Heart left ventricle (tissue), 13 donors: ENCODE data around the gene SLC22A14.

Experiments used
- CTCF ChIP-seq, 12 donors: fragments of 200-600 bp; sonication (generic) in 4 of 12; IDR thresholded peaks; one replicate each; pipeline versions ENCODE4 v1.5.0 to v1.8.0; 2018 to 2022; ENCODE audit warnings: antibody characterized with exemption in 12 of 12, mild to moderate bottlenecking in 5 of 12
- POLR2A ChIP-seq, 2 donors: fragments of 450-650 bp; IDR thresholded peaks; one replicate each; pipeline ENCODE4 v1.6.1; 2017; ENCODE audit warnings: antibody characterized with exemption in 2 of 2, mild to moderate bottlenecking in 2 of 2, moderate library complexity in 2 of 2
- donor health status: ischemic (EF 13 %, LVEDD 7.1; RV severe dilation, severe dysfunction).
- donor health status: DM: no; HTN: yes; CAD: no.
- donor health status: DM: no; HTN: no; CAD: no.
- donor health status: ischemic (EF 25% LVEDD 6.9; RV normal size, moderate dysfunction).
- donor health status: ischemic (EF 25% LVEDD 5.7; RV mildly dilated, moderate dysfunction).
- donor health status: ischemic (EF 35%, LVEDD 5.7; RV mildly dilated, moderate dysfunction).
- donor health status: nonischemic (EF 11% LVEDD 7.7; RV severe dilation, severe dysfunction).
- donor health status: DM: yes; HTN: yes; CAD: no.
- donor health status: PGD.
- donor health status: ischemic (EF 29% LVEDD 5.4; RV normal size, mild dysfunction).
- donor health status: nonischemic (EF 23%, LVEDD 6.1; RV moderate dilation, normal function).

GRCh38 chr3:38254872-38255271 is 27.2 kb upstream of the SLC22A14 start:
- no peak for TF ChIP-seq CTCF (IDR thresholded peaks at IDR 0.05)
- TF ChIP-seq POLR2A (IDR thresholded peaks at IDR 0.05), result no peak
